HuH-7 (cell line): Measurements from ENCODE around the gene ABHD11.

ENCODE experiments used
- DNase-seq: peaks from one replicate; pipeline ENCODE4 v3.0.0; 2011; ENCODE audit warnings: low spot score

The ABHD11 gene

DNA sequence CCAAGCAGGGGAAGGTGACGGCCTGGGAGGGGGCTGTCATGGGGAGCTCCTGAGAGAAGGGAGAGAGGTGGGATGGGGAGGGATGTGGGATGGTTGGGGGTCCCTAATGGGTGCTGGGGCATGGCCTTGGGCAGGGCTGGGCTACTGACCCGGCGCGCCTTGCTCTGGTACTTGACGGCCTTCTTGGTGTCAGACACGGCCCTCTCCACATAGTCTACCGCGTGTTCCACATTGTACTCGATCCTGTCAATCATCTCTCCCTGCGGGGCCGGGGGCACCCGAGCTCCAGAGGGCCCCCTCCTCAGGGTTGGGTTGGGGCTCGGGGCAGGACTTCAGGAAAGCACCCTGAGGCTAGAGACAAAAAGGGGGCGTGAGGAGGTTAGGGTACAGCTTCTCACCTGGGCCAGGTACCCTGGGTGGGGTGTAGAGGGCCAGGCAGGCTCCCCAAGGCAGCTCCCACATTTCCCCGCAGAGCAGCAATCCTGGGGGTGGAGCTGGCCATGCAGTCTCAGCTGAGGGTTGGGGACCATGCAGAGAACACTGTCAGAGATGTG, 37.9 kb downstream of the ABHD11 start:
- DNase-seq: no peak

DNA sequence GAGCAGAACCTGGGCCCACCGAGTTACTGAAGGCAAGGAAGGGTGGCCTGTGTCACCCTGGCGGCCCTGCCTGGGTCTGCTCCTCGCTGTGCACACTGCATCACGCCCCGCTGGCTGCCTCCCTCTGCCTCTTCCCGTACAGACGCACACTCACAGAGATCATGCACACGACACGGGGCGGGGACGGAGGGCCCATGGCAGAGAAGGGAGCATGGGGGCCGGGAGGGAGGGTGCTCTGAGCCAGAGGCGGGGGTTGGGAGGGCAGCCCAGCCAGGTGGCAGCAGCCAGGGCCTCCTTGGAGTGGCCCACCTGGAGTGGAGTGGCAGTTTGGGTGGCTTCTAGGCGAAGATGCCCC, 38.6 kb downstream of the ABHD11 start:
- DNase-seq: no peak

DNA sequence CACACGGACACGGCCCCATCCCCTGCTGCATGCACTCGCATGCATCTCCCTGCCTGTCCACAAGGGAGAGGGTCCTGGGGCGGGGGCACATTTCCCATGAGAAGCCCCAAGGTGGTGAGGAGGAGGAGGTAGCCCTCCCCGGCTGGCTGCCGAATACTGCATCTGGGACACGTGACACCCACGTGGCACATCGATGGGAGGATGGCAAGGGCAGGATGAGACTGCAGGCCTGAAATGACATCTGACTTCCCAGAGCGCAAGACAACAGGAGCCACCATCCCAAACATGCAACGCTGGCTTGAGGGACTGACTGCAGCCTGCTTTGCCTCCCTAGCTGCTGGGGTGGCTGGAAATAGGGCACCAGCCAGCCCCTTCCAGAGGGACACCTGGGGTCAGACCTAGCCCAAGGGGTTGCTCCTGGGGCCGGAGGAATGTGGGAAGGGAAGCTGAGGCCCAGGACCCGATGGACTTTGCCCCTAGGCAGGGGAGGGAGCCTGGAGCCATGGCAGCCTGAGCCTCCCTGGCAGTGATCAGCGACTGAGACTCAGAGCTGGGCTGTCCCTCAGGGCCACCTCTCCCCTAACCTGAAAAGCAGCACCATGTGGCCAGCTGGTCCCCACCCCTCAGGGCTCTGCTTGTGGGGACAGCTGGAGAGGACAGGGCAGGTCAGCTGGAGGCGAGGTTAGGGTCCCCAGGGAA, 39.1 kb downstream of the ABHD11 start:
- DNase-seq: no peak

DNA sequence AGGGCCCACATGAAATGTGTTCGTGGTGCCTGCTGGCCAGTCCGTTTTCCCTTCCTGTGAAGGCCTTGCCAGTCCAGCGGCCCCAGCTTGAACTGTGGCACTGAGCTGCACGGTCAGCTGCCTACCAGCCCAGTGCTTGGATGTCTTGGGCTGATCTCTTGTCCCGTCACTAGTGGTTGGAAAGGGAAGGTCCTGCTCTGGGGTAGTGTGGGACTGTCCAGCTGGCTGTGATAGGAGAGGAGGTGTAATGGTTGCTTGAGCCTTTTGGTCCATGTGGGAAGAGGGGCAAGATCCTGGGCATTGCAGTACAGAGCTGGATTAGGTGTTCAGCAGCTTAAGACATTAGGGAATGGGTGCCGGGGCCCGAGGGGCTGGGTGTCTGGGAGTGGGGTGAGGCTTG, 40.2 kb downstream of the ABHD11 start:
- no peak for DNase-seq

DNA sequence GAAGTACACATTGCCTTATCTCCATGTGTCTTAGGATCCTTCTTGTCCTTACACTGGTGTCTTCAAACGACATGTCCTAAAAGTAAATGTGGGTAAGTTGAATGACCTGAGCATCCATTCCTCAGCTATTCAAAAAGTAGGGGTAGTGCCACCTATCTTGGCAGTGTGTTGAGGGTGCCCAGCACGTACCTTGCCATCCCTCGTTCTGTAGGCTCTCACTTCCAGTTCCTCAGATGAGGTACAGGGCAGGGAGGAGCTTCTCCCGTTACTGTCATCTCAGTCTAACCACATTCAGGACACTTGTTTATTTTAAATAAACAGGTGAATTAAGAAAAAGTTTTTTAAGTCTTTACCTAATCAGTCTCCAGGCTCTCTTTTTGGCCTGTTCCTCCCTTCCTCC, 42.2 kb downstream of the ABHD11 start:
- no peak for DNase-seq

DNA sequence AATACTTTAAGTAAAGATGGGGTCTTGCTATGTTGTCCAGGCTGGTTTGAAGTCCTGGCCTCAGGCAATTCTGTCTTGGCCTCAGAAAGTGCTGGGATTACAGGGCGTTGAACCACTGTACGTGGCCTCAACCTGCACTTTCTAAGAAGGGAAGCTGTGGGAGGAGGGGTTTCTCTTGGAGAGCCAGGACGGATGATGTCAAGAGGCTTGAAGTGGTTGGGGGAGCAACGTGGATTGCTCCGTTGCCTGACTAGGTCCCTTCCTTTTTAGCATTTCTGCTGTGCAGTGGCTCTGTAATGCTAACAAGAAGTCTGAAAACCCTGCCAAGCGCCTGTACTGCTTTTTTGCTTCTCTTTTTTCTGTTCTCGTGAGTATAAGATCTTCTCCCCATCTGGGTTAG, 48.0 kb downstream of the ABHD11 start:
- DNase-seq: no peak

DNA sequence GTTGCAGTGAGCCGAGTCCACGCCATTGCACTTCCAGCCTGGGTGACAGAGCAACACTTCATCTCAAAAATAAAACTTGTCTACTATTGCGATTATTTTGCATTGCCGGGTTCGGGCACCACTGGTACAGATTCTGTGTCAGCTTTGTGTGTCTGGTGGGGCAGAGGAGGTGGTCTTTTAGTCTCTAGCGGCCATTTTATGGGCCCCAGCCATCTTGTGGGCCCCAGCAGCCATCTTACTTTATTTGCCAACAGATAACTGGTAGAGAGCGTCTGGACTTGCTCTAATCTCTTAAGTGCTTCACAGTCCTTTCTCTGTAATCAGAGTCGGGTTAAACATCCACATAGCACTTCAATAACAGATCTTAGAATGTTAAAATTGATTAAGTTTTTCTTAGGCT, 50.3 kb downstream of the ABHD11 start:
- no peak for DNase-seq
